ENCODE data around the gene VSTM4.

The VSTM4 gene

GRCh38 chr10:49133706-49134248 lies 18.5 kb upstream of the VSTM4 start, which contains the start of gene FAM170B:
TSS of gene FAM170B (minus strand) at chr10:49134021. CDS start at chr10:49133918, 103 bp downstream.
- TF ChIP-seq GABPA (IDR thresholded peaks at IDR 0.05; ENCODE audit: low read depth) (no peak), SPI1 (IDR thresholded peaks at IDR 0.05; ENCODE audit: borderline replicate concordance, low read depth) (no peak), REST (IDR thresholded peaks at IDR 0.05; ENCODE audit: insufficient replicate concordance, low read depth) (no peak), POLR2AphosphoS5 (IDR thresholded peaks at IDR 0.05; ENCODE audit: low read depth) (no peak), CTCF (IDR thresholded peaks at IDR 0.05; ENCODE audit: insufficient read depth, low read length) (no peak)
- no peak within 1 kb of the TSS for H3K27ac ChIP-seq (replicated peaks)
- no peaks in the 10 kb centered on the region for H3K27me3 ChIP-seq (ENCODE audit: insufficient read depth, poor library complexity, severe bottlenecking)
- no peak within 1 kb of the TSS for H3K4me3 ChIP-seq (replicated peaks; ENCODE audit: insufficient read depth, low read length)
- no peak for DNase-seq (ENCODE audit: low read depth in 1 of 2, low spot score in 1 of 2)

- H3K27me3 ChIP-seq (ENCODE audit: insufficient read depth, poor library complexity, severe bottlenecking): no peaks in the 10 kb centered on the region
- no peak overlapping the region for H3K4me3 ChIP-seq (replicated peaks; ENCODE audit: insufficient read depth, low read length)
- TF ChIP-seq SPI1 (IDR thresholded peaks at IDR 0.05; ENCODE audit: borderline replicate concordance, low read depth): no peak
- TF ChIP-seq REST (IDR thresholded peaks at IDR 0.05; ENCODE audit: insufficient replicate concordance, low read depth): no peak
- no peak for TF ChIP-seq CTCF (IDR thresholded peaks at IDR 0.05; ENCODE audit: insufficient read depth, low read length)
- TF ChIP-seq GABPA (IDR thresholded peaks at IDR 0.05; ENCODE audit: low read depth): no peak
- no peak for TF ChIP-seq POLR2AphosphoS5 (IDR thresholded peaks at IDR 0.05; ENCODE audit: low read depth)
Measured at GRCh38 chr10:49132362-49132737, 17.0 kb upstream of the VSTM4 start.

GRCh38 chr10:49131507-49132361 lies 16.4 kb upstream of the VSTM4 start:
- no peak for DNase-seq (ENCODE audit: low read depth in 1 of 2, low spot score in 1 of 2)
- Histone ChIP-seq H3K4me3 (replicated peaks; ENCODE audit: insufficient read depth, low read length) (no peak overlapping the region), H3K27me3 (ENCODE audit: insufficient read depth, poor library complexity, severe bottlenecking) (no peaks in the 10 kb centered on the region), H3K27ac (replicated peaks) (no peak overlapping the region)
- TF ChIP-seq CTCF (IDR thresholded peaks at IDR 0.05; ENCODE audit: insufficient read depth, low read length) (no peak), GABPA (IDR thresholded peaks at IDR 0.05; ENCODE audit: low read depth) (no peak), REST (IDR thresholded peaks at IDR 0.05; ENCODE audit: insufficient replicate concordance, low read depth) (no peak), POLR2AphosphoS5 (IDR thresholded peaks at IDR 0.05; ENCODE audit: low read depth) (no peak), SPI1 (IDR thresholded peaks at IDR 0.05; ENCODE audit: borderline replicate concordance, low read depth) (no peak)

More at GRCh38 chr10:49132362-49132737, 17.0 kb upstream of the VSTM4 start:
- no peak for DNase-seq (ENCODE audit: low read depth in 1 of 2, low spot score in 1 of 2)
- H3K27ac ChIP-seq (replicated peaks): no peak overlapping the region

All from HL-60 (cell line).